ENCODE data around the gene CLDN14. TPM values are rescaled to one million over a fixed set of nuclear protein-coding genes. Genes with fewer than 3 reads are reported as not detected.

CLDN14 gene
- total RNA-seq, 2 donors from 2014 or later: not detected

DNA sequence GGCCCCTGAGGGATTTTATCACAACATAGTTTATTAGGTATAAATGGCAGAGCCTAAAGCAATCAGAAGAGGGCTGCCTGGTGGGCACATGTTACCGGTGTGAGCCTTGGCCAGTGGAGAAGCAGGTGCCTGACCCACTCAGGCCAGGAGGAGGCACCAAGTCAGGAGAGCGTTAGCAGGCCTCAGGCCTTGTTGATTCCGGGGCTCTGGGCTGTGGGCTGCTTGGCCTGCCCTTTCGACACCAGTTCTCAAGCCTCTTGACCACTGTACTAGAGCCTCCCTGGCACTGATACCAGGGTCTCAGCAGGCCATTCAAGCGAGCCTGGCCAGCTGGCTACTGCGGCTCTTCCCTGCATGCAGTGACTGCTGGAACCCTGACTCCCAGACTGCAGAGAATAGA lies 20.8 kb downstream of the CLDN14 start:
- Mint-ChIP-seq H3K36me3 (ENCODE audit: insufficient read depth in 2 of 2) (no peaks in the 10 kb centered on the region), H3K27ac (no peak overlapping the region), H3K27me3 (ENCODE audit: low read depth) (no peaks in the 10 kb centered on the region), H3K4me3 (no peak overlapping the region), H3K4me1 (ENCODE audit: low read depth) (no peaks in the 10 kb centered on the region), H3K9me3 (no peaks in the 10 kb centered on the region)
- ATAC-seq (replicated peaks in 1 of 2) (no peak), DNase-seq (no peak)

DNA sequence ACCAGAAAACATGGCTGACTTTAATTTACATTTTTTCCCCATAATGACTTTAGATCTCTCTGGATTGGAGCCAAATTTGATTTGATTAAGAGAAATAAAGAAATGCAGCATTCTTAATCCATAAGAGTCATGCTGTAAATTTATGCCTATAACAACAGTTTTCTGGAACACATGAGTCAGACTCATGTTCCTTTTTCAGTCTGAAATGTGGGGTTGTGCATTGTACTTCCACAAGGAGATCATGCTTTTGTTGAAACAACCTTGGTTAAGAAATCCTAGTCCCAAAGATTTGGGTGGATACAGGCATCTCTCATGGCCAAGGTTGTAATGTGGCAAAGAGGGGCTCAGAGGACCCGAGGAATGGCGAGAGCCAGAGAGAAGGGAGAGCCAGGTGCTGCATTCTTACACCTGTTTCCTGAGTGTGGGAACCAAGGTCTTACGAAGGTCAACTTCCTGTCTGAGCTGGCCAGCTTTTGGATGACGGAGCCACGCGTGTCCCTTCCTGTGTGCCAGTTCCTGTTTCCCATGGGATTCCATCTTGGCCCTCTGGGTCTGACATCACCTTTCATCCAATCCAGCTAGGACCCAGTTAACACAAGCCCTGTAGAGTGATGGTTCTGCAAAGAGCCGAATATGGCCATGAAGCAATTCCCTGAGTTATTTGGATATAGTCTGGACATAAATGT lies 23.1 kb downstream of the CLDN14 start:
- H3K4me3 Mint-ChIP-seq: no peak overlapping the region
- no peak overlapping the region for H3K27ac Mint-ChIP-seq
- no peaks in the 10 kb centered on the region for H3K36me3 Mint-ChIP-seq (ENCODE audit: insufficient read depth in 2 of 2)
- DNase-seq (no peak), ATAC-seq (replicated peaks in 1 of 2) (no peak)
- no peaks in the 10 kb centered on the region for H3K27me3 Mint-ChIP-seq (ENCODE audit: low read depth)
- H3K4me1 Mint-ChIP-seq (ENCODE audit: low read depth): no peaks in the 10 kb centered on the region
- H3K9me3 Mint-ChIP-seq: no peaks in the 10 kb centered on the region

DNA sequence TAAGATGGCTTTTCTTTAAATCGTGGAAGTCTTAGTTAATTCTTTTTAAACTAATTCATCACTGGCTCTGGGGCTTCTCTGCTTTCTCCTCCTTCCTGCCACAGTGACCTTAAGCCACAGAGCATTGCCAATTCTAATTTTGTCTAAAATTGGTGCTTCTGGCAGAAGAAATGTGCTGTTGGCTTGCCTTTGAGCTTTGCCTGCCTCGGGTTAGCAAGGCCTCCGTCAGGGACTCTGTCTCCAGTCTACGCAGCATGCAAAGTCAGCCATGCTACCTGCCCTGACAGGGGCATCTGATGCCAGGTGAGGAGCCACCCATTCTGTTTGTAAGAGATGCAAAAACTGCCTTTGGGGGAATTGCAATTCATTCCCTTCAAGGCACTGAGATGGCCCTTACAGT lies 25.2 kb downstream of the CLDN14 start:
- Mint-ChIP-seq H3K36me3 (ENCODE audit: insufficient read depth in 2 of 2) (no peaks in the 10 kb centered on the region), H3K4me1 (ENCODE audit: low read depth) (no peaks in the 10 kb centered on the region), H3K9me3 (no peaks in the 10 kb centered on the region), H3K27ac (no peak overlapping the region), H3K4me3 (no peak overlapping the region), H3K27me3 (ENCODE audit: low read depth) (no peaks in the 10 kb centered on the region)
- DNase-seq: no peak
- no peak for ATAC-seq (replicated peaks in 1 of 2)

DNA sequence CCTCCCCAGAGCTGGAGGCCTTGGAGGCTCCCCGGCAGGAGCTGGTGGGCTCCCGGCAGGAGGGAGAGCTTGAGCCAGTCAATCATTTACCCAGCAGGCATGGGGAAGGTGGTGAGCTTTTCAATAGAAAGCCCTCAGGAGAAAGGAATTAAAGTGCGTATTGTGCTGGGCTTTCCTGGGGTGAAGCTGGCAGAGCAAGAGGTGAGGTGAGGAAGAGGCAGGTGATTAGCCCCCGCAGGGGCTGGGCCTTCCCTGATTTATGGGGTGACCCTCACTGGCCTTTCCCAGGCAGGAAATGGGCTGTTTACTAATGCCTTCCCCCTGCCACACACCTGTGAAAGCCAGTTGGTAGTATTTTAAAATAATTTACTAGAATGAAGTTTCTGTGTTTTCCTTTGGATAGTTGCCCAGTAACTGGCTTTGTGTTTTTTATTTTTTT lies 25.8 kb downstream of the CLDN14 start:
- Mint-ChIP-seq H3K36me3 (ENCODE audit: insufficient read depth in 2 of 2) (no peaks in the 10 kb centered on the region), H3K4me1 (ENCODE audit: low read depth) (no peaks in the 10 kb centered on the region), H3K4me3 (no peak overlapping the region), H3K27ac (no peak overlapping the region), H3K27me3 (ENCODE audit: low read depth) (no peaks in the 10 kb centered on the region), H3K9me3 (no peaks in the 10 kb centered on the region)
- DNase-seq (no peak), ATAC-seq (replicated peaks in 1 of 2) (no peak)

DNA sequence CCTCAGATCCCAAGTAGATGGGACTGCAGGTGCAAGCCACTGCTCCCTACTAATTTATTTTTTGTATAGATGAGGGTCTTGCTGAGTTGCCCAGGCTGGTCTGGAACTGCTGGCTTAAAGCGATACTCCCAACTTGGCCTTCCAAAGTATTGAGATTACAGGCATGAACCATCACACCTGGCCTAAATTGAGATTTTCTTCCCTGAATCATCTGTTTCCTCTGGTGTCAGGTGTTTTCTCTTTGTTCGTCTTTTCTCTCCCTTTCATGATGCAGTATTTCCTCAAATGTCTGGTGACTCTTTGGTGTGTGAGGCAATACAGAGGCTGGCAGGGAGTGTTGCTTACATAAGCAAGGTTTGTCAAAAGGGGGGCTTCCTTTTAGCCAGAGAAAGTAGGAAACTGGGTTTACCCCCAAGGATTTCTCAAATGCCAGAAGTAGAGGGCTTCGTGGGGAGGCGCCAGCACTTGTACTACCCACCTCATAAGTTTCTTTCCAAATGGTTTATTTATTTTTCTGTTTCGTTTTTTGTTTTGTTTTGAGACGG lies 27.6 kb downstream of the CLDN14 start:
- Mint-ChIP-seq H3K4me1 (ENCODE audit: low read depth) (no peaks in the 10 kb centered on the region), H3K27ac (no peak overlapping the region), H3K27me3 (ENCODE audit: low read depth) (no peaks in the 10 kb centered on the region), H3K4me3 (no peak overlapping the region), H3K9me3 (no peaks in the 10 kb centered on the region), H3K36me3 (ENCODE audit: insufficient read depth in 2 of 2) (no peaks in the 10 kb centered on the region)
- DNase-seq: no peak
- ATAC-seq (replicated peaks in 1 of 2): no peak

DNA sequence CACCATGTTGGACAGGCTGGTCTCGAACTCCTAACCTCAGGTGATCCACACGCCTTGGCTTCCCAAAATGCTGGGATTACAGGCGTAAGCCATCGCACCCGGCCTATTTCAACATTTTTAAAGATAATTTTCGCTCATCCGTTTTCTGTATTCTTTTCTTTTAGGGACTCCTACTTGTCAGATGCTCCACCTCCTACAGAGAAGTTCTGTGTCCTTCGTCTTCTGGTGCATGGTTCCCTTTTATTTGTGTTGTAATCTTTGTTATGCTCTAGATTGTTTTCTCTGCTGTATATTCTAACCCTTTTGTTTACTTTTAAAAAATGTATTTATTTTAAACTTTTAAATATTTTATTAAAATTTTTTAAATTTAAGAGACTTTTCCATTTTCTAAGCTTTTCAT lies 28.4 kb downstream of the CLDN14 start:
- H3K4me1 Mint-ChIP-seq (ENCODE audit: low read depth): no peaks in the 10 kb centered on the region
- no peaks in the 10 kb centered on the region for H3K27me3 Mint-ChIP-seq (ENCODE audit: low read depth)
- H3K4me3 Mint-ChIP-seq: no peak overlapping the region
- ATAC-seq (replicated peaks in 1 of 2): no peak
- H3K9me3 Mint-ChIP-seq: no peaks in the 10 kb centered on the region
- H3K36me3 Mint-ChIP-seq (ENCODE audit: insufficient read depth in 2 of 2): no peaks in the 10 kb centered on the region
- DNase-seq: no peak
- H3K27ac Mint-ChIP-seq: no peak overlapping the region

DNA sequence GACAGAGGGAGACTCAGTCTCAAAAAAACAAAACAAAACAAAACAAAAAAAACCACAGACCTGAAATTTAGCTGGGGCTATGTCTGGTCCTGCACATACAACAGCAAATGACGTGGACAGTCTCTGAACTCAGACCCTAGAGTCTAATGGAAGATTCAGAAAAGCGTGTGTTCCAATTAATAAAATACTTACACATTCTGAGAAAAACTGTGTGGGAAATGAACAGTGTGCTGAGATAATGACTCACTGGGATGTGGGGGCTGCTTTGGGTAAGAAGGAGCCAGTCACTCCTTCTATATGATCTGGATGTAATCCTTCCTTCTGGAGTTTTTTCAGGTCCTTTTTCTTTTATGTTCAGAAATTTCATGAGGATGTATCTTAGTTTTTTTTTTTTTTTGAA lies 29.4 kb downstream of the CLDN14 start:
- H3K27ac Mint-ChIP-seq: no peak overlapping the region

DNA sequence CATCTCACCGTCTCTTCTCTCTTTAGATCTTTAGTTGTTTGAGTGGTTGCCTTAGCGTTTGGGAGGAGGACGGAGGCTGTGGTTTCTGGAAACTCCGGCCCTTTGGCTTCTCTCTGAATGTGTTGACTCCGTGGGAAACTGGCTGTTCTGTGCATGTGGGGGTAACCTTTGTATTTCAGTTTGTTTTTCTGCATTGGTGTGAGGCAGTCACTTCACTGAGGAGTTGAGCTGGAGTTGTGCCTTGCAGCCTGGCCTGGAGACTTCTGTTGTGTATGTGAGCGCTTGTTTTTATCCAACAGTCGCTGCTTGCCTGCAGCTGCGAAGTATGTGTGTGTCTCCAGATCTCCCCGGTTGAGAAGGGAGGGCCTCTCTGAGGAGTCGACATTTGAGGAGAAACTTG lies 33.6 kb downstream of the CLDN14 start:
- ATAC-seq (replicated peaks in 1 of 2) (no peak), DNase-seq (no peak)
- peaks cover 5% of the 10 kb centered on the region for H3K27me3 Mint-ChIP-seq (ENCODE audit: low read depth)
- H3K4me3 Mint-ChIP-seq: no peak overlapping the region
- H3K9me3 Mint-ChIP-seq: no peaks in the 10 kb centered on the region
- H3K36me3 Mint-ChIP-seq (ENCODE audit: insufficient read depth in 2 of 2): no peaks in the 10 kb centered on the region
- H3K4me1 Mint-ChIP-seq (ENCODE audit: low read depth): no peaks in the 10 kb centered on the region
- no peak overlapping the region for H3K27ac Mint-ChIP-seq

More for the DNA sequence above, 29.4 kb downstream of the CLDN14 start:
- no peak for DNase-seq
- no peak for ATAC-seq (replicated peaks in 1 of 2)
- Mint-ChIP-seq H3K36me3 (ENCODE audit: insufficient read depth in 2 of 2) (no peaks in the 10 kb centered on the region), H3K4me3 (no peak overlapping the region), H3K4me1 (ENCODE audit: low read depth) (no peaks in the 10 kb centered on the region), H3K9me3 (no peaks in the 10 kb centered on the region), H3K27me3 (ENCODE audit: low read depth) (peaks cover 5% of the 10 kb centered on the region)

DNA sequence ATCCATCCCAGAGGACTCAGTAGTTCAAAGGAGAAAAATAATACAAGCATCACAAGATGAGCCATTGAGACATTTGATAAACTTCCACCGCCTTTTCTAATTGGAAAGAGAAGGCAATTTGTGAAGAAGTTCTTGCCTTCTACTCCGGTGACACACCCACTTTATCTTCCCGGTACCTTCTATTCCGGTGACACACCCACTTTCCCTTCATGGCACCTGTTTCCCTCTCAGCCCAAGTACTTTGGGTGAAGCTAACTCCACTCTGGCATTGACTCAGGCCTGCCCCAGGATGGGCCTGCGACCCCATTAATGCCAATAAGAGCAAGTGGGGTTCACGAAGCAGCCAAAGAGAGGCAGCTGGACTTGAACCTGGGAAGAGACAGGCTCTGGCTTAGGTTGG lies 38.2 kb downstream of the CLDN14 start:
- no peaks in the 10 kb centered on the region for H3K36me3 Mint-ChIP-seq (ENCODE audit: insufficient read depth in 2 of 2)
- ATAC-seq (replicated peaks in 1 of 2): no peak
- no peaks in the 10 kb centered on the region for H3K4me1 Mint-ChIP-seq (ENCODE audit: low read depth)
- no peak for DNase-seq
- H3K27ac Mint-ChIP-seq: no peak overlapping the region
- H3K4me3 Mint-ChIP-seq: no peak overlapping the region
- H3K27me3 Mint-ChIP-seq (ENCODE audit: low read depth): peaks cover 12% of the 10 kb centered on the region
- H3K9me3 Mint-ChIP-seq: no peaks in the 10 kb centered on the region

DNA sequence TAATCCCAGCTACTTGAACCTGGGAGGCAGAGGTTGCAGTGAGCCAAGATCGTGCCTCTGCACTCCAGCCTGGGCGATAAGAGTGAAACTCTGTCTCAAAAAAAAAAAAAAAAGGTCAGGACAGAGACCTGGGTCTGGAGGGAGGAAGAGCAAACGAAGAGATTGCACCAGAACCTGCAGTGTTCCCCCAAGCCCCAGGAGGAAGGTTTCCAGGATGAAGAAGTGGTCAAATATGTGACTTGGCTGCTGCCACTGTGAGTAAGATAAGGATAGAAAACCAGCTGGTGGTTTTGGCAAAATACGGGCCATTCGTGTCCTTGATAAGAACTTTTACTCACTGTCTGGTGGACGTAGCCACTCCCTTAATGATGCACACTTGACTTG lies 42.2 kb downstream of the CLDN14 start:
- Mint-ChIP-seq H3K4me1 (ENCODE audit: low read depth) (no peaks in the 10 kb centered on the region), H3K9me3 (no peaks in the 10 kb centered on the region)

DNA sequence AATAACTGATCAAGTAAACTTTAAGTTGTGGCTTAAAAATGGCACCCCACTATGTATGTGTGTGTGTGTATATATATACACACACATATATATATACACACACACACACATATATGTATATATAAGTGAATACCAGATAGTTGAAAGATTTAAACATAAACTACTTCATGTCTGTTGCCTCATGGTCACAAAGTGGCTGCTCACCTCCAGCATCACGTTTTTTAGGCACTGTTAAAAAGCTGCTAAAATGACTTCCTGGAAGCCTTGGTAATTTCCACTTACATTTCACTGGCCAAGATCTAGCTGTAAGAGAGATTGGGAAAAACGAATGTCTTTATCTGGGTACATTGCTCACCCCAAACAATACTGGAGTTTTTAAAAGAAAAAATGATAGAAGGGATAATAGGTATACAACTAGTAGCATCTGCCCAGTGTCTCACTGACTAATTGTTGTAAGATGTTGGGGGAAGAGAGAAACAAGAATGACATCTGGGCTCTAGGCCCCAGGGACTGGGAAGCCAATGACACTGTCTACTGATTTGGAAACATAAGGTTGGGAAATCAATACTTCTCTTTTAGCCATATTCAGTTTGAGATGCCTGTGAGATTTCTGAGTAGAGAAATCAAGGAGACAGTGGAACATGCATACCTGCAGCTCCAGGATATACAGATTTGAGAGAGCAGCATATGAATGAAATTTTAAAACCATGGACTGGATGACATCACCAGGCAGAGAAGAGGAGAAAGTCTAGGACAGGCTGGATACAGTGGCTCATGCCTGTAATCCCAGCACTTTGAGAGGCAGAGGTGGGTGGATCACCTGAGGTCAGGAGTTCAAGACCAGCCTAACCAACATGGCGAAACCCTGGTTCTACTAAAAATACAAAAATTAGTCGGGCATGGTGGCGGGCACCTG lies 42.8 kb downstream of the CLDN14 start:
- peaks cover 0 to 3% of the 10 kb centered on the region in 2 donors for H3K36me3 Mint-ChIP-seq (ENCODE audit: insufficient read depth in 2 of 2)

More for the DNA sequence above, 42.2 kb downstream of the CLDN14 start:
- H3K4me3 Mint-ChIP-seq: no peak overlapping the region
- no peak overlapping the region for H3K27ac Mint-ChIP-seq
- ATAC-seq (replicated peaks in 1 of 2): no peak
- H3K27me3 Mint-ChIP-seq (ENCODE audit: low read depth): peaks cover 11% of the 10 kb centered on the region
- no peak for DNase-seq
- H3K36me3 Mint-ChIP-seq (ENCODE audit: insufficient read depth in 2 of 2): no peaks in the 10 kb centered on the region

DNA sequence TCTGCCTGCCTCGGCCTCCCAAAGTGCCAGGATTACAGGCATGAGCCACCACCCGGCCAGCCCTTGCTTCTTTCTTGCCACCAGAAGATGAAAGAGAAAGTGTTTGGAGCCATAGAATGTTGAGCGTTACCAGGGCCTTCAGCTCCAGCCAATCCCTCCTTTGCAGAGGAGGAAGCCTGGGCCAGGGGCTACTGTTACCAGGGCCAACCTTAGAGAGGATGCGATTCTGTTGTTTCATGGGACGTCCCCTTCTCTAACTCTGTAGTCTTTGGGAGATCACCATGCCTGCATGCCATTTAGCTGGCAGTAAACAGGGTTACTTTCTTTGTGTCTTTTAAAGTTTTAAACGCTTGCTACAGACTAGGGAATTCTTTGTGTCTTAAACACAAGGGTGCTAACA lies 45.8 kb downstream of the CLDN14 start:
- no peak overlapping the region for H3K27ac Mint-ChIP-seq

More for the DNA sequence above, 42.8 kb downstream of the CLDN14 start:
- H3K4me3 Mint-ChIP-seq: no peak overlapping the region
- H3K4me1 Mint-ChIP-seq (ENCODE audit: low read depth): no peaks in the 10 kb centered on the region
- ATAC-seq (replicated peaks in 1 of 2) (no peak), DNase-seq (no peak)
- H3K27me3 Mint-ChIP-seq (ENCODE audit: low read depth): peaks cover 17% of the 10 kb centered on the region
- H3K9me3 Mint-ChIP-seq: no peaks in the 10 kb centered on the region
- H3K27ac Mint-ChIP-seq: no peak overlapping the region

DNA sequence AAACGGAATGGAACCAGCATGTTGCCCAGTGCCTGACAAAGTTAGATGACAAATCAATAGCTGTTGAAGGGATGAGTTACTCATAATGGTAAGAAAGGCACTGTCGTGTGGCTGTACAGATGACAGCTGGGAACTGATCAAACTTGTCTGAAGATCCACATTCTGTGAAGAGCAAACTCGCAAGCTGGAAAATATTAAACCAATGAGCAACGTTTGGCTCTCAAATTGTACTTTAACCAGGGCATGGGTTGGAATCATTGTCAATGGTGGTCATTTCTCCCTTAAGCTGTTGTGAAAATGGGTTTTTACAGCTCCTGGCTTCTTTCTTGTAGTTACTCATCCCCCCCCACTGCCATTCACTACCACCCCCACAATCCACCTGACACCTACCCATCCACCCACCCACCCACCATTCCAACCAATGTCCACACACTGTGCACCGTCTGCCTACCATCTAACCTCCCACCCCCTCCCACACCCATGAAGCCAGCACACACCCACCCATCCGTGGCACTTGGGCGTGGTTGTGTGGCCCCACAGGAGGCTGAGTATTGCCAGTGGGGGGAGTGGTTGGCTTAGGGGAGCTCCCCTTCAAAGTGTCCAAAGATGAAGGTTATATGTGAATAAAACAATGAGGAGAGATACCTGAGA lies 46.7 kb downstream of the CLDN14 start:
- Mint-ChIP-seq H3K4me3 (no peak overlapping the region), H3K9me3 (no peaks in the 10 kb centered on the region), H3K27ac (no peak overlapping the region), H3K4me1 (ENCODE audit: low read depth) (peaks cover 26% of the 10 kb centered on the region), H3K27me3 (ENCODE audit: low read depth) (peaks cover 41% of the 10 kb centered on the region), H3K36me3 (ENCODE audit: insufficient read depth in 2 of 2) (peaks cover 0 to 3% of the 10 kb centered on the region in 2 donors)
- DNase-seq: no peak
- ATAC-seq (replicated peaks in 1 of 2): no peak

More for the DNA sequence above, 45.8 kb downstream of the CLDN14 start:
- Mint-ChIP-seq H3K36me3 (ENCODE audit: insufficient read depth in 2 of 2) (peaks cover 0 to 3% of the 10 kb centered on the region in 2 donors), H3K9me3 (no peaks in the 10 kb centered on the region), H3K27me3 (ENCODE audit: low read depth) (peaks cover 41% of the 10 kb centered on the region), H3K4me1 (ENCODE audit: low read depth) (peaks cover 18% of the 10 kb centered on the region), H3K4me3 (no peak overlapping the region)
- no peak for ATAC-seq (replicated peaks in 1 of 2)
- DNase-seq: no peak

Measured in activated T-cell treated with anti-CD3 and anti-CD28 coated beads, Interleukin-2, amount 50 U/mL, for 72 hours (primary cell).